Natural killer cell (primary cell): ENCODE results near the gene RELA. TPM values are rescaled to one million over a fixed set of nuclear protein-coding genes. Genes with fewer than 3 reads are reported as not detected.
A peak's percentile ranks its signal among the peaks of the same experiment; 100 is the strongest.
"Not testable (repeated sequence)": the region's sequence is repeated elsewhere in the genome, so short reads cannot be mapped to it uniquely, and the experiment has no call there.

Experiments used
- ATAC-seq, 3 donors: fragments of 150-1000 bp in 2 of 3; fragments of 200-7000 bp in 1 of 3; cut with Tn5 transposase; 1 replicate in 1 of 3; 2 replicates in 2 of 3; pipeline ENCODE4 v1.10.0; 2021; ENCODE audit warnings: mild to moderate bottlenecking in 2 of 3, moderate library complexity in 2 of 3
- DNase-seq, 2 donors: peaks; one replicate each; pipeline versions ENCODE4 v3.0.0 to v3.0.0-alpha.2; 2013 to 2021; ENCODE audit warnings: mixed read lengths in 1 of 2
- H3K27ac ChIP-seq: one replicate; pipeline ENCODE4 v1.5.1; 2013; ENCODE audit warnings: mild to moderate bottlenecking, low read length
- H3K27me3 ChIP-seq: one replicate; pipeline ENCODE4 v1.6.1; 2013; ENCODE audit warnings: low read length; ENCODE audit not compliant: control insufficient read depth, insufficient read depth
- H3K36me3 ChIP-seq: one replicate; pipeline ENCODE4 v1.6.1; 2013; ENCODE audit warnings: low read length; ENCODE audit not compliant: control insufficient read depth, insufficient read depth
- H3K4me1 ChIP-seq: one replicate; pipeline ENCODE4 v1.6.1; 2013; ENCODE audit warnings: low read length; ENCODE audit not compliant: control insufficient read depth, insufficient read depth
- H3K4me3 ChIP-seq: one replicate; pipeline ENCODE4 v1.5.1; 2013; ENCODE audit warnings: low read length
- H3K9me3 ChIP-seq: one replicate; pipeline ENCODE4 v1.6.1; 2013; ENCODE audit warnings: low read length; ENCODE audit not compliant: control insufficient read depth, insufficient read depth
- H3K27ac Mint-ChIP-seq, 2 donors: one replicate each; pipeline ENCODE4 v1.8.0; 2022; ENCODE audit warnings: mild to moderate bottlenecking in 2 of 2, mixed read lengths in 2 of 2, moderate library complexity in 1 of 2
- H3K27me3 Mint-ChIP-seq, 2 donors: one replicate each; pipeline ENCODE4 v1.8.0; 2022; ENCODE audit warnings: low read depth in 2 of 2, mixed read lengths in 2 of 2
- H3K36me3 Mint-ChIP-seq: one replicate; pipeline ENCODE4 v1.8.0; 2022; ENCODE audit warnings: mixed read lengths
- H3K4me1 Mint-ChIP-seq, 2 donors: one replicate each; pipeline ENCODE4 v1.8.0; 2022; ENCODE audit warnings: mixed read lengths in 2 of 2
- H3K4me3 Mint-ChIP-seq: one replicate; pipeline ENCODE4 v1.8.0; 2022; ENCODE audit warnings: mild to moderate bottlenecking, moderate library complexity, mixed read lengths
- H3K9me3 Mint-ChIP-seq, 2 donors: one replicate each; pipeline ENCODE4 v1.8.0; 2022; ENCODE audit warnings: mixed read lengths in 2 of 2
- CTCF ChIP-seq: fragments of 200-600 bp; IDR thresholded peaks from one replicate; pipeline ENCODE4 v1.8.0; 2022; ENCODE audit warnings: antibody characterized with exemption
- WGBS: methylation state at CpG from one replicate; pipeline ENCODE4 v1.1.7; 2013; ENCODE audit warnings: missing lambda C conversion rate; ENCODE audit not compliant: insufficient coverage; 5-methylcytosine and 5-hydroxymethylcytosine counted together
- intact Hi-C: fragments of 100-400 bp; cut with micrococcal nuclease; formaldehyde crosslinking; loops from one replicate; pipeline ENCODE4 v1.14.2; 2022
- total RNA-seq, 4 donors: library from RNA; stranded (reverse); fragments of 120-200 nt in 1 of 4; gene quantifications; one replicate each; pipeline versions ENCODE4 v1.2.3 to v1.2.4, GENCODE V29; 2013 to 2022

Gene RELA
- total RNA-seq, 3 donors from 2014 or later (not counting 1 experiment from before 2014, with no cell fraction given): 319 to 380 (median 338) TPM

- peak in 1 of 3 donors; percentile 3 for ATAC-seq
- peaks cover 15 to 25% of the 10 kb centered on the region in 2 donors for H3K4me1 Mint-ChIP-seq
- no peaks in the 10 kb centered on the region for H3K27me3 Mint-ChIP-seq
- intact Hi-C loops: loop anchor here (1.0 to 5.0 kb wide), 3 partner anchors 10 to 36 kb away; no protein-coding TSS in a partner anchor
- peaks cover 8% of the 10 kb centered on the region for H3K36me3 Mint-ChIP-seq
- peaks cover 46% of the 10 kb centered on the region for H3K4me1 ChIP-seq
- TF ChIP-seq CTCF: no peak
- peak overlapping the region; percentile 98 for H3K27ac ChIP-seq
- 0% methylated on average over 12 of the region's 15 CpGs for WGBS
- no peaks in the 10 kb centered on the region for H3K9me3 Mint-ChIP-seq
- peaks cover 27% of the 10 kb centered on the region for H3K36me3 ChIP-seq
- no peaks in the 10 kb centered on the region for H3K27me3 ChIP-seq
- H3K4me3 ChIP-seq: peak overlapping the region; percentile 86
- H3K27ac Mint-ChIP-seq: peak overlapping the region; percentile 92 to 93
- H3K9me3 ChIP-seq: no peaks in the 10 kb centered on the region
- DNase-seq: peak in 1 of 2 donors; percentile 72
- H3K4me3 Mint-ChIP-seq: peak overlapping the region; percentile 92
These were observed 1.0 kb upstream of the RELA start for GRCh38 chr11:65663639-65664200.

DNA sequence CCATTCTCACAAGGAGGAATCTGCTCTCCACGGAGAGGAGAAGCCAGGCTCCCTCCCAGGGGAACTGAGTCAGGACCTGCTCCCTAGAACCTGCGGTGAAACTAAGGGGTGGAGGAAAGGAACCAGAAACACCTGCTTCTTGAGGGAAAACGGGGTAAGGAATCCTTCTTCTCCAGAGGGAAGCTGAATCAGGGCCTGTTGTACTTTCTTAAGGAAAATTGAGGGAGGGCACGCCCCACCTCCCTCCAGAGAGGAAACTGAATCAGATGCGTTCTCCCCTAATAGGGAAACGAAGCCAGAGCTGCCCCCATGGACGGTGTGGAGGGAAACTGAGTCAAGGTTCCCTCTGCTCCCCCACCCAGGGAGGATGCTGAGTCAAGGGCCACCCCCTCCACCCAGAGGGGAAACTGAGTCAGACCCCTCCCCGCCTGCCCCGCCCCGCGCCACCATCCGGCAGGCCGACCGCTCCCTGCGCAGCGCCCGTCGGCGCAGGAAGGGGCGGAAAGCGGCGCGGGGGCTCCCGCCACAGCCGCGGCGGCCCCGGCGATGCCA lies 393 bp downstream of the RELA start:
- DNase-seq: no peak
- no peak for TF ChIP-seq CTCF

DNA sequence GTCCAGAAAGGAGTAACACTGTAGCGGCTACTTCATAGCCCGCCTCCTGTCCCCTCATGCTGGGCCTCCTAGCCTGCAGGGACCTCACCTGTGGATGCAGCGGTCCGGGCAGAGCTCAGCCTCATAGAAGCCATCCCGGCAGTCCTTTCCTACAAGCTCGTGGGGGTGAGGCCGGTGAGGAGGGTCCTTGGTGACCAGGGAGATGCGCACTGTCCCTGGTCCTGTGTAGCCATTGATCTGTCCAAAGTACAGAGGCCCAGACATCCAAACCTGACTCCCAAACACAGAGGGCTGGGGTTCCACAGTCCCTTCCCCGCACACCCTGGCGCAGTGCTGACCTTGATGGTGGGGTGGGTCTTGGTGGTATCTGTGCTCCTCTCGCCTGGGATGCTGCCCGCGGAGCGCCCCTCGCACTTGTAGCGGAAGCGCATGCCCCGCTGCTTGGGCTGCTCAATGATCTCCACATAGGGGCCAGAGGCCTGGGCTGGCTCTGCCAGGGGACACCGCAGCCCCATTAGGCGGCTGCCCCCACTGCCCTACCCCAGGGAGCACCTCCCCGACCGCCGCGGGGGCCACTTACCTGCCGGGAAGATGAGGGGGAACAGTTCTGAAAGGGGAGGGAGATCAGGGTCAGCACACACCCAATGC lies 993 bp downstream of the RELA start:
- WGBS: 79% methylated on average over 22 of the region's 25 CpGs
- Mint-ChIP-seq H3K4me3 (peak overlapping the region; percentile 79), H3K9me3 (no peaks in the 10 kb centered on the region), H3K36me3 (peaks cover 10% of the 10 kb centered on the region), H3K4me1 (peaks cover 26 to 40% of the 10 kb centered on the region in 2 donors), H3K27ac (peak overlapping the region; percentile 83 to 92), H3K27me3 (no peaks in the 10 kb centered on the region)
- no peak for TF ChIP-seq CTCF
- intact Hi-C loops: loop anchor here (5.0 kb wide), 1 partner anchor 34 kb away; no protein-coding TSS in a partner anchor
- DNase-seq (peak in 1 of 2 donors; percentile 24), ATAC-seq (no peak)
- H3K27me3 ChIP-seq: no peaks in the 10 kb centered on the region
- H3K4me1 ChIP-seq: peaks cover 46% of the 10 kb centered on the region
- peaks cover 46% of the 10 kb centered on the region for H3K36me3 ChIP-seq
- H3K9me3 ChIP-seq: no peaks in the 10 kb centered on the region
- H3K27ac ChIP-seq: peak overlapping the region; percentile 98
- peak overlapping the region; percentile 95 for H3K4me3 ChIP-seq

More for the DNA sequence above, 393 bp downstream of the RELA start:
- intact Hi-C loops: loop anchor here (5.0 kb wide), 1 partner anchor 35 kb away; no protein-coding TSS in a partner anchor
- Mint-ChIP-seq H3K4me1 (peaks cover 23 to 35% of the 10 kb centered on the region in 2 donors), H3K36me3 (peaks cover 10% of the 10 kb centered on the region), H3K27me3 (no peaks in the 10 kb centered on the region), H3K4me3 (peak overlapping the region; percentile 79), H3K27ac (peak overlapping the region; percentile 83 to 92), H3K9me3 (no peaks in the 10 kb centered on the region)
- Histone ChIP-seq H3K9me3 (no peaks in the 10 kb centered on the region), H3K36me3 (peaks cover 41% of the 10 kb centered on the region), H3K4me1 (peaks cover 46% of the 10 kb centered on the region), H3K27ac (peak overlapping the region; percentile 98), H3K4me3 (peak overlapping the region; percentile 95), H3K27me3 (no peaks in the 10 kb centered on the region)
- no peak for ATAC-seq
- under 1% methylated on average over 28 of the region's 29 CpGs for WGBS

DNA sequence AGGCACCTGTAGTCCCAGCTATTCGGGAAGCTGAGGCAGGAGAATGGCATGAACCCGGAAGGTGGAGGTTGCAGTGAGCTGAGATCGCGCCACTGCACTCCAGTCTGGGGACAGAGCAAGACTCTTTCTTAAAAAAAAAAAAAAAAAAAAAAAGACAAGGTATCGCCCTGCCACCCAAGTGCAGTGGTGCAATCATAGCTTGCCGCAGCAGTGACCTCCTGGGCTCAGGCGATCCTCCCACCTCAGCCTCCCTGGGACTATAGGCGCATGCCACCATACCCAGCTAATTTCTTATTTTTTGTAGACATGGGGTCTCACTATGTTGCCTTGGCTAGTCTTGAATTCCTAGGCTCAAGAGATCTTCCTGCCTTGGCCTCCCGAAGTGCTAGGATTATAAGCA lies 1.8 kb downstream of the RELA start:
- intact Hi-C loops: loop anchor here (5.0 kb wide), 1 partner anchor 34 kb away; no protein-coding TSS in a partner anchor
- H3K27me3 Mint-ChIP-seq, DNase-seq, H3K4me3 ChIP-seq, H3K27me3 ChIP-seq, H3K9me3 ChIP-seq, H3K9me3 Mint-ChIP-seq, ATAC-seq: not testable (repeated sequence)
- Histone ChIP-seq H3K4me1 (peaks cover 46% of the 10 kb centered on the region), H3K36me3 (peaks cover 53% of the 10 kb centered on the region), H3K27ac (peak overlapping the region; percentile 15)
- Mint-ChIP-seq H3K4me3 (peak overlapping the region; percentile 79), H3K36me3 (peaks cover 18% of the 10 kb centered on the region), H3K4me1 (peaks cover 32 to 48% of the 10 kb centered on the region in 2 donors), H3K27ac (peak overlapping the region; percentile 83 to 92)
- 90% methylated on average over 9 of the region's 9 CpGs for WGBS
